NCI-H748 treated with DMSO at 0.1 percent for 48 hours (cell line): Measurements from ENCODE around the gene PEX6.
A peak's percentile ranks its signal among the peaks of the same experiment; 100 is the strongest.

Experiments
- DNase-seq: peaks from one replicate; lab custom pipeline; 2025; lab: John Stamatoyannopoulos, UW

PEX6 gene

DNA sequence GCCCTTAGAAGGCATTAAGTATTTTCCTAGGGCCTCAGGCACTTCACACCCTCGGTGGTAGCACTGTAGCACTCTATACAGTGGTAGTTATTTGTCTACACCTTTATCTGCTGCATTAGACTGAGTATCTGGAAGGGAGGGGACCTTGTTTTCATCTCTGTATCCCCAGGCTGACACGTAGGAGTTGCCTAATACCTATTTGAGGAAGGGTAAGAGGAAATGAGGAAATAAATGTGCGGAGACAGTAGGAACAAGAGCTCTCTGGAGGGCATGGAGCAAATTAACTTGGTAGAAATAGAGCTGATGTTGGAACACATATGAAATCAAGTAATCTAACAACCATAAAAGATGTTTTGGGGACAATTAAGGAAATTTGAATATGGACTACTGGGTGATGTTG, 45.8 kb downstream of the PEX6 start:
- no peak for DNase-seq

DNA sequence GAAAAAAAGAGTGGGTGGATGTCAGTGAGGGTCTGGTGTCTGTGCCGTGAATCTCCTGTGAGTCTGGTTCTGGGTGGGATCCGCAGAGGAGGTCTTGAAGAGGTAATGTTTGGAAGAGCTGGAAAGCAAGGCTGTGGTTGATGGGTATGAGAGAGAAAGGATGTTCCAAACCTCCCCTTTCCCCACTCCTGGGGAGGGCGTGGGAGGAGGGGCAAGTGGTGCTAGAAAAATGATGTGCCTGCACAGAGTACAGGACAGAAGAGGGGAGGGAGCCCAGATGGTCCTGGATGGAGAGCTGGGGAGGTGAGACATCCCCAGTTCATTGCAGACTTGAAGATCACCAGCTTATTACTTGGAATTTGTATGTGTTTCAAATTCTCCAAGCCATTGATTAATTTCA, 46.6 kb downstream of the PEX6 start:
- DNase-seq, result no peak

DNA sequence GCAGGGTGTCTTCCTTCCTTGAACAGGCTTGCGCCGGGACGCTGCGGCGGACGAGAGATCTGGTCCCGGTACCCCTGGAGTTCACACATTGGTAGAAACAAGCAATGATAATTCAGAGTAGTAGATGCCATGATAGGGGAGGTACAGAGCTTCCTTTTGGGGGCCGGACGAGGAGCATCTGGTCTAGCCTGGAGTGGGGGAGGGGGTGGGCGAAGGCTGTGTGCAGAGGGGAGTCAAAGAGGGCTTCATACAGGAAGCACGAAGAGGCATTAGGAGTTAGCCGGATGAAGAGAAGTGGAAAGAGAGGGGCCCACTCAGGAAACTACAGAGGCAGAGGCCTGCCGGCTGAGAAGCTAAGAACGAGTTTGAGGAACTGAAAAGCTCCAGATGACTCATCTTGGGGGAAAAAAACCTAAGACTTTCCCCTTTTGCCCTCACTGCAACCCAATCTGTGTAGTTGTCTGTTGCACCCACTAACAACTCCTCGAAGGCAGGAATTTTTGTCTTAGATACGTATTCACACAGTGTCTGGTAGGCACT, 49.1 kb downstream of the PEX6 start:
- peak; percentile 75 for DNase-seq

DNA sequence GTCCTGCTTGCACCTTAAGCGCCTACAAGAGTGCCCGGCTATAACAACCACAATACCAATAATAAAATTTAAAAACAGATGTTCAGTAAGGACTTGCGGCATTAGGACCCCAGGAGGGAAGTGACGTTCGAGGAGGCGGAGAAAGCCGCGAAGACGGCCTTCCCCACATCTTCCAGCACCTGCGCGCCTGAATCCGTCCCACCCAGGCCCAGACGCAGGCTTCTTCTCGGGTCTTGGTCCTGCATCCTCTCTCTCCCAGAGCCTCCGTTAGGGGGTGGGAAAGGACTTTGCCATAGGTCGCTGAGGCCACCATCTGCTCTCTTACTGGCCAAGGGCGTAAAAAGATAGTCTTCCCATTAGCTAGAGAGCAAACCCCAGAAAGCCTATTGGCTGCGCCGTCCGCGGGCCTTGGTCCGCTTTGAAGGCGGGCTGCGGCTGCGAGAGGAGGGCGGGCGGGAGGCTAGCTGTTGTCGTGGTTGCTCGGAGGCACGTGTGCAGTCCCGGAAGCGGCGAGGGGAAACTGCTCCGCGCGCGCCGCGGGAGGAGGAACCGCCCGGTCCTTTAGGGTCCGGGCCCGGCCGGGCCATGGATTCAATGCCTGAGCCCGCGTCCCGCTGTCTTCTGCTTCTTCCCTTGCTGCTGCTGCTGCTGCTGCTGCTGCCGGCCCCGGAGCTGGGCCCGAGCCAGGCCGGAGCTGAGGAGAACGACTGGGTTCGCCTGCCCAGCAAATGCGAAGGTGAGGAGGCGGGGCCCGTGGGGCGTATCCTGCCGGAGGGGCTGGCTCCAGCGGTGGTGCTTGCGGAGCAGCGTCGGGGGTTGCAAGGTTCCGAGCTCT, 49.8 kb downstream of the PEX6 start, which contains the start of gene CNPY3:
TSS of gene CNPY3 (plus strand) at position 495 of the 835 bp plus-strand sequence. CDS start at position 586, 91 bp downstream.
- DNase-seq, result peak; percentile 98

DNA sequence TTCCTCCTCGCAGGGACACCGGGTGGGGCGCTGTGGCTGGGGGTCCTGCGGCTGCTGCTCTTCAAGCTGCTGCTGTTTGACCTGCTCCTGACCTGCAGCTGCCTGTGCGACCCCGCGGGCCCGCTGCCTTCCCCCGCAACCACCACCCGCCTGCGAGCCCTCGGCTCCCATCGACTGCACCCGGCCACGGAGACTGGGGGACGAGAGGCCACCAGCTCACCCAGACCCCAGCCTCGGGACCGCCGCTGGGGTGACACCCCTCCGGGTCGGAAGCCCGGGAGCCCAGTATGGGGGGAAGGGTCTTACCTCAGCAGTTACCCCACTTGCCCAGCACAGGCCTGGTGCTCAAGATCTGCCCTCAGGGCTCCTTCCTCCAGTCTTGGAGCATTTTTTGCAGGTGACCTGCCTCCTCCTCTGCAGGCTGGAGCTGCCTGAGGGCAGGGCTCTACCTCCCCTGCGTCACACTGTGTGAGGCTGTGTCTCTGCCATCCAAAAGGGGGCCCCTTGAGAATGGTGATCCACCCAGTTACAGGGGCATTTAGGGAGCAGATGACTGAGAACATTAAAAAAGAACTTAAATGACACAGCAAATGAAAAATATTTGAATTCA, 53.6 kb downstream of the PEX6 start:
- no peak for DNase-seq

DNA sequence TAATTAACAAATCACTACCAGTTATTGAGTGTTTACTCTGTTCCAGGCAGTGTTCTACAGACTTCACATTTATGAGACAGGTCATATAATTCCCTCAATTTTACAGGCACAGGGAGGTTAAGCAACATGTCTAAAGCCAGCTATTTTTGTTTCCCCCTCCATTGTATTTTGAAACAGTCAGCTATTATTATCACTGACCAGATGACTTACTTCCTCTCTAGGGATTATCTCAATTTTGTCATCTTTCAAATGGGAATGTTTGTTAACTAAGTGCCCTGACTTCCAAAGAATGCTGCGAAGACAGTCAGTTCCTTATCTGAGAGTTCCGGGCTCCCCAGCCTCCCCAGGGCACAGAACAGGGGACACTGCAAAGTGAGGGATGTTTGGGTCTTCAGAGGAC, 55.3 kb downstream of the PEX6 start:
- DNase-seq, result no peak

DNA sequence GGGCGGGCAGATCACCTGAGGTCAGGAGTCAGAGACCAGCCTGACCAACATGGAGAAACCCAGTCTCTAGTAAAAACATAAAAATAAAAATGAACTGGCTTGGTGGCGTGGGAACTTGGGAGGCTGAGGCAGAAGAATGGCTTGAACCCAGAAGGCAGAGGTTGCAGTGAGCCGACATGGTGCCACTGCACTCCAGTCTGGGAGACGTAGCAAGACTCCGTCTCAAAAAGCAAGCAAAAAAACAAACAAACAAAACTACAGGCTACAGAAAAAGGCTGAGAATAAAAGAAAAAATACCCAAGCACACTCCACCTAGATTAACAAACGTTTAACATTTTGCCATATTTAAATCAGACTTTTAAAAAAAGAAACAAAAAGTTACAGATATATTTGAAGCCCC, 57.2 kb downstream of the PEX6 start:
- DNase-seq, result no peak

DNA sequence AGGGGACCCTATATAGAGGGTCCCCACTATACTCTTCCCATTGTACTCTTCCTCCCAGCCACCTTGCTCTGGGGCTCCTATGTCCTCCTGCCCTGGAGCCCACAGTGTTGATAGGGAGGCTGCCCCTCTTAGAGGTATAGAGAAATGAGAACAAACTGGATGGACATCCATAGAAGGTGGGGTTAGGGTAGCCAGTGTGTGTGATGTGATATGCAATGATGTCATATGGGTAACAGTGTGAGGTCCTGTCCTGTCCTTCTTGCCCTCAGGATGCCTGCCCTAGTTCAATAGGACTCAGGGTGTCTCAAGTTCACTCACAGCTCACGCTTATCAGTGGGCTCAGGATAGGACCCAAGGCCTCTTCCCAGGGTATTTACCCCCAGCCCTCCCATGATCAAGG, 62.7 kb downstream of the PEX6 start:
- DNase-seq, result no peak

DNA sequence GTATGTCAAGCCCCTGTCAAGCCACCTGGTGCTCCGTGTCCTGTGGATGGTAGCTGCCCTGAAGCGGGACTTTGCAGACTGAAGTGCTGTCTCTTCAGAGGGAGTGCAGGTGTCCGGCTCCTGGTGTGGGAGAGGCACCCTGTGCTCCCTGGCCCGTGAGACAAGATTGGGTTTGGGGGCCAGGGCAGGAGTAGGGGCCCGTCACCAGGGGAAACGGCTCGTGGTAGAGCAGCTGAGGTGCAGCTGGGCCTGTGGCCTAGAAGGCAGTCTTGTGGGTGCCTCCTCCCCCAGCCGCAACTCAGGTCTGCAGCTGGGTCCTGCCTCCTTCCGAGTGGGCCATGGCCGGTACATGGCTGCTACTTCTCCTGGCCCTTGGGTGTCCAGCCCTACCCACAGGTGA, 63.2 kb downstream of the PEX6 start, which contains the start of gene PTCRA:
TSS of gene PTCRA (plus strand) at position 322 of the 400 bp plus-strand sequence. CDS start at position 339, 17 bp downstream.
- no peak for DNase-seq

DNA sequence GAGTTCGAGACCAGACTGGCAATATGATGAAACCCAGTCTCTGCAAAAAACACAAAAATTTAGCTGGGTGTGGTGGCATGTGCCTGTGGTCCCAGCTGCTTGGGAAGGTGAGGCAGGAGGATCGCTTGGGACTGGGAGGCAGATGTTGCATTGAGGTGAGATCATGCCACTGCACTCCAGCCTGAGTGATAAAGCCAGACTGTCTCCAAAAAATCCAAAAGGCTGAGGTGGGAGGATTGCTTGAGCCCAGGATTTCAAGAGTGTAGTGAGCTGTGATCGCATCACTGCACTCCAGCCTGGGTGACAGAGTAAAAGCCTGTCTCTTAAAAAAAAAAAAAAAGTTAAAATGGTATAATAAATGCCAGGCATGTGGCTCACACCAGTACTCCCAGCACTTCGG, 64.4 kb downstream of the PEX6 start:
- DNase-seq, result no peak
